DMS53 treated with DMSO at 0.1 percent for 48 hours (cell line): ENCODE results near the gene BHLHE23.

ENCODE experiments used
- DNase-seq: peaks from one replicate; lab custom pipeline; 2025; ENCODE audit not compliant: unreplicated experiment; lab: John Stamatoyannopoulos, UW

The BHLHE23 gene

GRCh38 chr20:62993856-62994494, 12.8 kb downstream of the BHLHE23 start:
- no peak for DNase-seq

GRCh38 chr20:62991863-62992262, 14.9 kb downstream of the BHLHE23 start:
- DNase-seq: no peak

DNA sequence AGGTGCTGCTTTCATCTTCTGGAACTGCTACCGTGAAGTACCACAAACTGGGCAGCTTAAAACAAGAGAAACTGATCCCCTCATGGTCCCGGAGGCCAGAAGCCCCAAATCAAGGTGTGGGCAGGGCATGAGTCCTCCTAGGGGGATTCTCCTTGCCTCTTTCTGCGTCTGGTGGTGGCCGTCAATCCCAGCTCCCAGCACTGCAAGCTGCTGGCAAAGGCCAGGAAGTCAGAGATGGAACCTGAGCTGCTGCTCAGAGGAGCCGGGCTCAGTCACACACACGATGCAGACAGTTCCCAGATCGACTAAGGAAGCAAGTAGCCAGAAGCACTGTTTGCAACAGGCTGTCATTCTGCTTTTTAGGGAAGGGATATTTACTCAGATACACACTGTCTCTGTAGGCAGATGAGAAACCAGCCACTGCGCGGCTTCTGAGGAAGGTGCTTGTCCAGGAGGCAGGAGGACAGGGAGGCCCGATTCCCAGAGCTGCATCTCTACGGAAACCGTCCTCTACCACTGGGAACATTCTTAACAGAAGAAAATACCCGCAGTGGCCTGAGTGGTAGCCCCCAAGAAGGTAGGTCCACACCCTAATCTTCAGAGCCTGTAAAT, 15.5 kb downstream of the BHLHE23 start:
- DNase-seq: no peak

GRCh38 chr20:62990306-62990825, 16.4 kb downstream of the BHLHE23 start:
- no peak for DNase-seq

DNA sequence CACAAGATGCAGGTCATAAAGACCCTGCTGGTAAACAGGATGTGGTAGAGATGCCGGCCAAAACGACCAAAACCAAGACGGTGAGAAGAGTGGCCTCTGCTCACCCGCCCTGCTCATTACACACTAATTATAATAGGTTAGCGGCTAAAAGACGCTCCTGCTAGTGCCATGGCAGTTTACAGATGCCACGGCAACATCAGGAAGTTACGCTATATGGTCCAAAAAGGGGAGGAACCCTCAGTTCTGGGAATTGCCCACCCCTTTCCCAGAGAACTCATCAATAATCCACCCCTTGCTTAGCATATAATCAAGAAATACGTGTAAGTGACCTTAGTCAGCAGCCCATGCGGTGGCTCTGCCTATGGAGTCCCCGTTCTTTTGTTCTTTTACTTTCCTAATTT, 17.6 kb downstream of the BHLHE23 start:
- DNase-seq: no peak

DNA sequence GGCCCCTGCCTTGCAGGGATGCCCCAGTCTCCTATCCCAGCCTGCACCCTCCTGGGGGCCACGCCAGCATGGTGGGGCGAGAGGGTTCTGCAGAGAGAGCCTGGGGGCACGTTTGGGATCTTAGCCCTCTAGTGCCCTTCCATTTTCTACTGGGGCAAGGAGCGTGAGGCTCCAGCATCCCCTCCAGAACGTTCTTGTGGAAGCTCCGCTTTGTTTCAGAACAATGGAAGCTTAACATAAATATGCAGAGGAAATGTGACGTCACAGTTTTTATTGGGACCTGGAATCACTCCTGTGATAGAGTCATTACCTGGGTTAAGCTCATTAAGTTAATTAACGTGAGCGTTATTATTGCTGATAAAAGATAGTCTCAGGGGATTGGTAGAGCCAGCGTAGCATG, 19.6 kb downstream of the BHLHE23 start:
- no peak for DNase-seq

GRCh38 chr20:62986257-62986800, 20.4 kb downstream of the BHLHE23 start:
- DNase-seq: no peak

DNA sequence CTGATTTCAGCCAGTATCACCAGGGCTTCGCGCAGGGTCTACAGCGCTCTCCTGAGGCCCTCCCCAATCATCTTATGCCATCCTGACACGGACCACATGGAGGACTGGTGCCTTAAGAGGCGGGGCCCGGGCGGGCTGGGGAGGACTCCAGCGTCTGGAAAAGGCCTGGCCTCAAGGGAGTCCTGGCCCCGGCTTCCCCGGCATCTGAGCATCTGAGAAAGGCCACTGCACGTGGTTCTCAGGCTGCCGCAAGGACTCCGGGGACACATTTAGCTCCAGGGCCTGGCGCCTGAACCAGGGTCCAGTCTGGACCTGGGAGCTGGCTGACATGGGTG, 21.4 kb downstream of the BHLHE23 start:
- DNase-seq: no peak

DNA sequence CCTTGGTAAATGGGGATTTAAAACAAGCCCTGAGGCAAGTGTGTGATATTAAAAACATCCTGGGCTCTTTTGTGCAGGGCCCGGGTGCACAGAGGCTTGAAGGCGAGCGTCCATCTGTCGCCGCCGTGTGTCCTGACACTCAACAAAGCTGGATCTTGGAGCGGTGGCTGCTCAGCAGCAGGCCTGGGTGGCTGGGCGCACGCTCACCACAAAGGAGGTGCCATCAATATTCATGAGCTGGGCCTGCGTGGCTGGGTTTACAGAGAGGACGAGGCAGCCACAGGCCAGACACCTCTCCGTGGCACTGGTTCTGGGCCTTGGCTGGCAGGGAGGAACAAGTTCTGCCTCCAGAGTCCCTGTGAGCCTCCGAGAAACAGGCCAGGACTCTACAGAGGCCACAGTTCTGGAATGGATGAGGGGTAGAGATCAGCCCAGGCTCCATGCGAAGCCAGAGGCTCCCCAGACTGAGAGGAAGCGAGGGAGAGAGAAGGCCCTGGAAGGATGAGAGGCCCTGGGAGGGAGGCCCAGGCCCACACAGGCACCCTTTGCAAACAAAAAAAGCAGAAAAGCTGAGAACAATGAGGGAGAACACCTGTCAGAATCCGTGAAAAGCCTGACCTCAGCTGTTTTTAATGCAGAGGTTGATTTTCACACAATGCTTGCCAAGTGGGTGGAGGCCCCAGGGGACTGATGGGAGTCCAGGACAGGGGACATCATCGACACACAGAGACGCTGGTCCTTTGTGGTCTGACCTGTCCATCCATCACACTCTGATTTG, 21.9 kb downstream of the BHLHE23 start:
- DNase-seq: no peak

- no peak for DNase-seq
These were observed 23.6 kb downstream of the BHLHE23 start for GRCh38 chr20:62983210-62983609.

DNA sequence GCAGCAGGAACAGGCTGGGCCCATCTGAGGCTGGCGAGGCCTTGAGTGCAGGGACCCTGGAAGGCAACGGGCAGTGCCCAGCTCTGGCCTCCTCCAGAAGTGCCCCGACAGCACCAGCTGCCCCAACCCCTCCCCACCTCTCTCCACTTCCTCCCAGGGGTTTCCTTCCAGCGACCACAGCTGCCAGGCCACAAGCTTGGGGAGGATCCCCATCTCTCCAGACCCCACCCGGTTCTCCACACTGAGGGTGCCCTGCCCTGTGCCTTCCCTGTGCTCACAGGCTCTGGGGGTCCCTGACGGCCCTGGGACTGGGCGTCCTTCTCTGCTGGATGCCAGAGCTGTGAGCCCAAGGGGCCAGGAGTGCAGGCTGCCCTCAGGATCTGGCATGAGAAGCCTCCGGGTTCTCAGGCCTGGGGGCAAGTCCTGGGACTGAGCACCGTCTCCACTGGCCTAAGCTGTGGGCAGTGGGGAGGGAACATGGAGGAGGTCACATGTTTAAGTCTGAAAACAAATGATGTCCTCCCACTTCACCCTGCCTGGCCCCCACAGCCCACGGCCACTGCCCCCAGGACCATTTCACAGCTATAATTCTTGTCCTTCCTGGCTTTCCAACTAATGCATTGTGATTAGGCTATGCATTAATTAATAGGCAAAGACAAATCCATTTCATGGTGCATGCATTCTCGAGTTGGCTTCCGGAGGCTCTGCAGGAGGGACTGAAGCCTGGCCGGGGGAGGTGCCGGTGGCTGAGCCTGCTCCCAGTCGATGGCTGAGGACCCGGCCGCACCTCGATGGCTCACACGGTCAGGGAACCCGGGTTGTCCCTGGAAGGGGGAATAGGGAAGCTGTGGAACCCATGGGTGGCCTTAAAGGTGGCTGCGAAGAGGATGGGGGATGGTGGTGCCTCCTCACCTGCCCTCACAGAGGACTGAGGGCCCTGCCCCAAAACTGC, 24.4 kb downstream of the BHLHE23 start:
- DNase-seq: no peak

DNA sequence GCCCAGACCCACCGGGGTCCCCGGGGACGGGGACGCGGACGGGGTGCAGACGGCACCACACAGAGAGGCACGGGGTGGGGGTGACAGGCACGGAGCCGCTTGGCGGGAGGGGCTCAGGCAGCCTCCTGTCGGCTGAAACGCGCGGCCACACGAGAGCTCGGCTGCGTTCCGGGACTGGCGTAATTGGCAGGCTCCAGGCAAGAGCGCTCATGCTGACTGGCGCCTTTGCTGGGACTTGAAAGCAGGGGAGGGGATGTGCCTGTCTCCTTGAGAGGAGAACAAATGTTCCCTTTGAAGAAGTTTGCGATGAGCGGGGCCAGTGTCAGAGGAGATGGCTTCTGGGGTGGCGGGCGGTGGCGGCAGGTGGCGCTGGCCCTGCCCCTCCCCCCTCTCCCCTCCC, 25.8 kb downstream of the BHLHE23 start:
- no peak for DNase-seq

DNA sequence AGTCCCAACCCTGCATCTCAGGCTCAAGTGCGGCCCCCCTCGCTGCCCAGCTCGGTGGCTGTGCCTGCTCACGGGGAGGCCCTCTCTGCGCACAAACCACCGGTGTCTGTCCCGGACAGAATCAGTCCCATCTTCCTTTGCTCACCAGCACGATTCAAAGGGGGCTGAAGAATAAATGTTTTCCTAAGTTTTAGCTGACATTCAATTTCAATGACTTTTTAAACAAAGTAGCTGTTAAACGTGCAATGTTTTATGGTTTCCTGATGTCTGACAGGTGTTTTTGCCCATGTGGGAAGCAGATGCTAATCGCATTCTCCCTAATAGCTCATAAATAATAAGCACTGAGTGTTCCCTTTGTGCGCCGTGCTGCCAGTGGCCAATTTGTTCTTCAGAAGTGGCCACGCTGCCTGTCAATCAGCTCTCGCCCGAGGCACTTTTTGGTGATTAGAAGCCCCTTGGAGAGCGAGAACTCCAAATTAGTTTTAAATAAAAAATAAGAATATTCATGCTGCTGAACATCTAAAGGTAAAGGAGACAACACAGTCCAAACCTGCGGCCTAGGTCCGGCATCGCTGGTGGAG, 26.3 kb downstream of the BHLHE23 start:
- DNase-seq: no peak

DNA sequence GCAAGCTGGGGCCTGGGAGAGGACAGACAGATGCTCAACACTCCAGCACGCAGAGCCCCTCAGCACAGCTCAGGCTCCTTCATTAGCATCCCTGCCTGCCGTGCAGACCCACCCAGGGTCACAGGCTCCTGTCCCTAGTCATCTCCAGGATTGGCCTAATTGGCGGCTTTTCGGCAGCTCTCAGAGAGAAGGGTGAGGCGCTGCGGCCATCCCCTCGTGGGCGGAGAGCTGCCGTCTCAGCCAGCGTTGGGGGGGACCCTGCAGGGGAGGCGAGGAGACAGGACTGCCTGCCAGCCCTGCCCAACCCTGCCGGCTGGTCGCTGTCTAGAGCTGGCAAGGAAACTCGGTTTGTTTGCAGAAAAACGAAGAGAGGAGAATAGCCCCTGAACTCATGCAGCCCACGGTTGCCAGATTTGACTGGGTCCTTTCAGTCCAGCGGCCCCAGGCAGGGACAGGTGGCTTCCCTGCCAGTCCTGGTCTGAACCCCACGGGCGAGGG, 26.8 kb downstream of the BHLHE23 start:
- no peak for DNase-seq

DNA sequence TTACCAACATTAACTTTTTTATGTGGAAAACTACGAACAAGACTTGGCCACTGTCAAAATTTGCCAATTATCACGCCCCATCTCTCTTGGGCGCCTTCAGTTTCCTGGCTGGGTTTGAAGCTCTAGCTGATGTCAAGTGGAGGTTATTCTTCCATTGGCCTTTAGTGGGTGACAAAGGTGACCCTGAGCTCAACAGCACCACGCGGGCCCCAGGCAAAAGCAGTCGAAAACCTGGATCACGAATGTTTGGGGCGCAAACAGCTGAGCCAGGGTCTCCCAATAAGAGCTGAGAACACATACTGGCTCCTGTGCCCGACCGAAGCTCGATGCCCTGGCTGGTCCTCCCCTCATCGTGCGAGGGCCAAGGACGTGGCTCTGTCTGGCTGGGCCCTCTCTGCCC, 27.5 kb downstream of the BHLHE23 start:
- DNase-seq: no peak

- DNase-seq: no peak
These were observed 28.2 kb downstream of the BHLHE23 start for GRCh38 chr20:62978561-62978943.

GRCh38 chr20:62977613-62978560, 28.9 kb downstream of the BHLHE23 start:
- DNase-seq: no peak

- no peak for DNase-seq
These were observed 29.9 kb downstream of the BHLHE23 start for GRCh38 chr20:62976886-62977285.

- no peak for DNase-seq
These were observed 30.8 kb downstream of the BHLHE23 start for GRCh38 chr20:62975812-62976508.
